HFFc6 (cell line): ENCODE data around the gene VSIG1. TPM values are rescaled to one million over a fixed set of nuclear protein-coding genes. Genes with fewer than 3 reads are reported as not detected.

Source experiments
- DNase-seq: peaks from one replicate; pipeline ENCODE4 v3.0.0-alpha.2; 2018
- H3K27ac Mint-ChIP-seq: 2 replicates; pipeline ENCODE4 v1.8.0; 2020; ENCODE audit warnings: mild to moderate bottlenecking, mixed read lengths
- H3K27me3 Mint-ChIP-seq: 2 replicates; pipeline ENCODE4 v1.8.0; 2021; ENCODE audit warnings: mild to moderate bottlenecking, moderate library complexity, mixed read lengths; ENCODE audit not compliant: insufficient read depth
- H3K36me3 Mint-ChIP-seq: 2 replicates; pipeline ENCODE4 v1.8.0; 2021; ENCODE audit warnings: low read depth, mixed read lengths
- H3K4me1 Mint-ChIP-seq: 2 replicates; pipeline ENCODE4 v1.8.0; 2020; ENCODE audit warnings: low read depth, mixed read lengths
- H3K4me3 Mint-ChIP-seq: 2 replicates; pipeline ENCODE4 v1.8.0; 2020; ENCODE audit warnings: mild to moderate bottlenecking, moderate library complexity, mixed read lengths
- H3K9me3 Mint-ChIP-seq: 2 replicates; pipeline ENCODE4 v1.8.0; 2020; ENCODE audit warnings: mild to moderate bottlenecking, mixed read lengths
- total RNA-seq, 6 experiments: library from RNA; stranded (reverse); fragmentation: NEBNext Ultra II Directional; extraction: Animal tissue kit (Norgen Biotek cat#: 25700); gene quantifications; 2 replicates in 1 of 6; 3 replicates in 5 of 6; pipeline ENCODE4 v1.2.3, GENCODE V29; 2021
- TF ChIP-seq, protein P1 (sequence below): fragments of 200-600 bp; sonication (generic); IDR thresholded peaks from 2 replicates; pipeline ENCODE4 v1.5.0; 2021; ENCODE audit warnings: antibody characterized with exemption, mild to moderate bottlenecking

The VSIG1 gene
- total RNA-seq, 6 experiments from 2014 or later: not detected

- Mint-ChIP-seq H3K36me3 (no peaks in the 10 kb centered on the region; the same call in 1 of the 2 replicates), H3K4me3 (no peak overlapping the region), H3K4me1 (peaks cover 22% of the 10 kb centered on the region), H3K27ac (no peak overlapping the region), H3K9me3 (no peaks in the 10 kb centered on the region), H3K27me3 (no peaks in the 10 kb centered on the region)
- TF ChIP-seq, protein P1, sequence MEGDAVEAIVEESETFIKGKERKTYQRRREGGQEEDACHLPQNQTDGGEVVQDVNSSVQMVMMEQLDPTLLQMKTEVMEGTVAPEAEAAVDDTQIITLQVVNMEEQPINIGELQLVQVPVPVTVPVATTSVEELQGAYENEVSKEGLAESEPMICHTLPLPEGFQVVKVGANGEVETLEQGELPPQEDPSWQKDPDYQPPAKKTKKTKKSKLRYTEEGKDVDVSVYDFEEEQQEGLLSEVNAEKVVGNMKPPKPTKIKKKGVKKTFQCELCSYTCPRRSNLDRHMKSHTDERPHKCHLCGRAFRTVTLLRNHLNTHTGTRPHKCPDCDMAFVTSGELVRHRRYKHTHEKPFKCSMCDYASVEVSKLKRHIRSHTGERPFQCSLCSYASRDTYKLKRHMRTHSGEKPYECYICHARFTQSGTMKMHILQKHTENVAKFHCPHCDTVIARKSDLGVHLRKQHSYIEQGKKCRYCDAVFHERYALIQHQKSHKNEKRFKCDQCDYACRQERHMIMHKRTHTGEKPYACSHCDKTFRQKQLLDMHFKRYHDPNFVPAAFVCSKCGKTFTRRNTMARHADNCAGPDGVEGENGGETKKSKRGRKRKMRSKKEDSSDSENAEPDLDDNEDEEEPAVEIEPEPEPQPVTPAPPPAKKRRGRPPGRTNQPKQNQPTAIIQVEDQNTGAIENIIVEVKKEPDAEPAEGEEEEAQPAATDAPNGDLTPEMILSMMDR: no peak
- DNase-seq: no peak
These were observed 47.0 kb downstream of the VSIG1 start for GRCh38 chrX:108091878-108092291.

- no peaks in the 10 kb centered on the region for H3K27me3 Mint-ChIP-seq
- TF ChIP-seq, protein P1: no peak
- DNase-seq: peak; percentile 2
- no peaks in the 10 kb centered on the region; the same call in 1 of the 2 replicates for H3K36me3 Mint-ChIP-seq
- H3K4me1 Mint-ChIP-seq: peaks cover 19% of the 10 kb centered on the region
- H3K9me3 Mint-ChIP-seq: no peaks in the 10 kb centered on the region
- no peak overlapping the region for H3K27ac Mint-ChIP-seq
- H3K4me3 Mint-ChIP-seq: no peak overlapping the region
These were observed 52.5 kb downstream of the VSIG1 start for GRCh38 chrX:108097380-108097779.

- DNase-seq: no peak
- Mint-ChIP-seq H3K27ac (no peak overlapping the region), H3K4me3 (no peak overlapping the region), H3K4me1 (no peaks in the 10 kb centered on the region), H3K27me3 (no peaks in the 10 kb centered on the region), H3K9me3 (no peaks in the 10 kb centered on the region), H3K36me3 (peaks cover 5% of the 10 kb centered on the region; the same call in 1 of the 2 replicates)
- TF ChIP-seq, protein P1: no peak
These were observed 60.6 kb downstream of the VSIG1 start for GRCh38 chrX:108105473-108105872.

GRCh38 chrX:108114541-108114940 lies 69.7 kb downstream of the VSIG1 start:
- no peak for DNase-seq
- no peak overlapping the region for H3K27ac Mint-ChIP-seq
- no peak overlapping the region for H3K4me3 Mint-ChIP-seq
- no peaks in the 10 kb centered on the region for H3K9me3 Mint-ChIP-seq
- no peaks in the 10 kb centered on the region for H3K27me3 Mint-ChIP-seq
- TF ChIP-seq, protein P1: no peak
- H3K36me3 Mint-ChIP-seq: peaks cover 4% of the 10 kb centered on the region; the same call in 1 of the 2 replicates
- peaks cover 11% of the 10 kb centered on the region for H3K4me1 Mint-ChIP-seq

DNA sequence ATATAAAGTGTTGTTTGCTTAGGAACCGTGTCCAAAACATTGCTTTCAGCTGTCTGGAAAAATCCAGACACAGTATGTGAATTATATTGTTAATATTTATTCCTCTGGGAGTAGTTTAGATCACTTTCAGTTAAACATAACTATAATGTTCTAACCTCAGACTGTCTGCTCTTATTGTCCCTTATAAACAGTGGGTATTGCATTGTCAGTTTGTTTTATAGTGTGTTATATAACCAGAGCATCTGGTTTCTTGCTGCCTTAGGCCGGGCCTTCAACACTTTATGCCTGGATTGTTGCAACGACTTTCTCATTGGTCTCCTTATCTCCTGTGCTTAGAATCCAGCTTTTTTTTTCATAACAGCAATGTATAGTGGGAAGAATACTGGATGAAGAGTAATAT lies 73.1 kb downstream of the VSIG1 start:
- DNase-seq: no peak
- no peak overlapping the region for H3K4me3 Mint-ChIP-seq

More for the DNA sequence above, 73.1 kb downstream of the VSIG1 start:
- no peaks in the 10 kb centered on the region for H3K9me3 Mint-ChIP-seq
- peaks cover 4% of the 10 kb centered on the region; the same call in 1 of the 2 replicates for H3K36me3 Mint-ChIP-seq
- TF ChIP-seq, protein P1: no peak
- no peak overlapping the region for H3K27ac Mint-ChIP-seq
- H3K4me1 Mint-ChIP-seq: peaks cover 40% of the 10 kb centered on the region
- H3K27me3 Mint-ChIP-seq: no peaks in the 10 kb centered on the region
